ENCODE results near the gene CD82. TPM values are rescaled to one million over a fixed set of nuclear protein-coding genes. Genes with fewer than 3 reads are reported as not detected.

The CD82 gene
- total and polyA plus RNA-seq, 2 of the 8 experiments (the other 6 are each of a cell fraction or from before 2014, with no cell fraction given) = 7.9 to 10.3 TPM

DNA sequence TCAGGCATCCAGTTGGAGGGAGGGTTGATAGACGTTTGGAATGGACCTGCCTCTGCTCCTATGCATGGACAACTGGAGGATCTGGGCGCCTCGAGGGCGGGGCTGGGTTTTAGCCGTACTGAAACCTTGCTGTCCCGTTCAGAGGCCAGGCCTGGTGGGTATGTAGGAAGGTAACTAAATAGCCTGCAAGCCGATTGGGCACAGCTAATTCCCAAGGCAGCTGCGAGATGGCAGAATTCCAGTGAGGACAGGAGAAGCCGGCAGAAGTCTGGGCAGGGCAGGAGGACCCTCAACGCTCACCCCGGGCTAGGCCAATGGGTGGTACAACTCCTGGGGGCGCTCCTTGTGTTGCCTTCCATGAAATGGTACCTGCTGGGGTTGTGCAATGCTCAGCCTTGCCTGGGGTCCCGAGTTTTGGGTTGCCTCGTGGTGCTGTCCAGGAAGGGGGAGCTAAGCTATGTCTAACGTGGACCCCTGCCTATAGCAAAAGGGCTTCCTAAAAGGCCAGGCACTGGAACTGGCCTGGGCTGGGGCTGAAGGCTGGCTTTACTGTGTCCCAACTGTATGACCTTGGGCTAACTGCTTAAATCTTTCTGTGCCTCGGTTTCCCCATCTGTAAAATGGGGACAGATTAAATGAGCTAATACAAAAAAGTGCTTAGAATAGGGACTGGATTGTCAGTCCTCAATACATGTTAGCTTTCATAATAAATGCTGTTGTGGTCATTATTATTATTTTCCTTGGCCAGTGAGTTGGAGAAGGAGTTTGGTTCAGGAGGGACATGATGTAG is 30.1 kb upstream of the CD82 start:
- ChIA-PET POLR2A (ENCODE audit: partially characterized antibody) (no interaction called here), CTCF (ENCODE audit: partially characterized antibody) (interaction anchor here (0.6 to 7.8 kb wide), 14 partner anchors 12 to 447 kb away, joined by 3 to 120 read pairs (median 4); no protein-coding TSS in a partner anchor)
- H3K4ac ChIP-seq (replicated peaks; ENCODE audit: insufficient read length, low read depth, low read length) = no peak overlapping the region
- no peak overlapping the region for H3K14ac ChIP-seq (ENCODE audit: insufficient read length)
- no peak overlapping the region for H3K4me2 ChIP-seq (ENCODE audit: insufficient read depth in 1 of 2, low read depth in 2 of 2, low read length in 2 of 2)
- H3K4me3 ChIP-seq (ENCODE audit: extremely low read depth in 1 of 4, insufficient read depth in 2 of 4, low read depth in 3 of 4, low read length in 4 of 4) = no peak overlapping the region
- no peak overlapping the region for H2AFZ ChIP-seq (ENCODE audit: low read length)
- no peak overlapping the region for H3K23ac ChIP-seq (ENCODE audit: insufficient read length)
- H4K91ac ChIP-seq (replicated peaks; ENCODE audit: insufficient read length, low read length) = no peak overlapping the region
- no peak overlapping the region for H2BK20ac ChIP-seq (ENCODE audit: low read length)
- H3K9me3 ChIP-seq (ENCODE audit: insufficient read depth in 2 of 2, low read depth in 1 of 2, low read length in 1 of 2) = no peaks in the 10 kb centered on the region
- DNase-seq (ENCODE audit: low read depth in 1 of 2, low spot score in 2 of 2) = no peak
- H2AK5ac ChIP-seq (ENCODE audit: low read depth, low read length) = no peak overlapping the region
- H3K23me2 ChIP-seq (ENCODE audit: low read depth, low read length) = no peaks in the 10 kb centered on the region
- peaks cover 0 to 6% (median 3%) of the 10 kb centered on the region in 4 experiments; a peak in 2 of 7 replicates for H3K27me3 ChIP-seq (replicated peaks in 1 of 4; ENCODE audit: control insufficient read depth in 3 of 4, extremely low read depth in 1 of 4, insufficient read depth in 3 of 4, low read length in 3 of 4)
- no peak overlapping the region for H3K27ac ChIP-seq (ENCODE audit: low read depth, low read length)
- no peak overlapping the region for H4K5ac ChIP-seq (ENCODE audit: insufficient read length, low read depth, low read length)
- no peaks in the 10 kb centered on the region for H3K79me1 ChIP-seq (ENCODE audit: low read depth, low read length)
- H2BK120ac ChIP-seq (replicated peaks; ENCODE audit: low read depth, low read length) = no peak overlapping the region
- H3K79me2 ChIP-seq (ENCODE audit: control insufficient read depth in 1 of 2, insufficient read depth in 2 of 2, low read length in 2 of 2) = no peaks in the 10 kb centered on the region
- H2BK5ac ChIP-seq (ENCODE audit: low read depth, low read length) = no peak overlapping the region
- H2BK12ac ChIP-seq (ENCODE audit: low read depth, low read length) = no peak overlapping the region
- no peaks in the 10 kb centered on the region for H4K20me1 ChIP-seq (replicated peaks in 1 of 2; ENCODE audit: control insufficient read depth in 1 of 2, insufficient read depth in 2 of 2, low read length in 2 of 2)
- no peak overlapping the region for H3K18ac ChIP-seq (ENCODE audit: extremely low read depth, low read length)
- no peak overlapping the region for H2BK15ac ChIP-seq (ENCODE audit: low read length)
- no peaks in the 10 kb centered on the region for H3K36me3 ChIP-seq (ENCODE audit: control insufficient read depth in 2 of 4, insufficient read depth in 4 of 4, low read length in 3 of 4)
- H4K8ac ChIP-seq (ENCODE audit: extremely low read depth, insufficient read depth, low read length) = no peak overlapping the region
- no peak for FAIRE-seq
- H3K56ac ChIP-seq (replicated peaks; ENCODE audit: insufficient read length, low read depth, low read length) = no peak overlapping the region
- 84% methylated on average over 16 of the region's 16 CpGs; no CpG with 5 or more reads in 1 of the 2 experiments for WGBS, 2 experiments (ENCODE audit: extremely low coverage in 1 of 2, insufficient coverage in 1 of 2, insufficient read length in 1 of 2, insufficient replicate concordance in 2 of 2, low coverage in 1 of 2, low lambda C conversion rate in 2 of 2, missing lambda C conversion rate in 1 of 2)
- H3K9ac ChIP-seq (replicated peaks in 1 of 4; ENCODE audit: extremely low read depth in 1 of 4, low read depth in 3 of 4, low read length in 3 of 4) = no peak overlapping the region
- H3K4me1 ChIP-seq (replicated peaks in 1 of 4; ENCODE audit: control insufficient read depth in 3 of 4, insufficient read depth in 4 of 4, low read length in 3 of 4) = peaks cover 2 to 11% (median 3%) of the 10 kb centered on the region in 4 experiments; a peak in 6 of 7 replicates
- TF ChIP-seq CHD1 (IDR thresholded peaks at IDR 0.05; ENCODE audit: low read depth, low read length) = no peak
- no peak for TF ChIP-seq CTCF (IDR thresholded peaks at IDR 0.05; ENCODE audit: control extremely low read depth in 1 of 3, insufficient read depth in 1 of 3, low read depth in 1 of 3, low read length in 3 of 3)
- TF ChIP-seq SP1 (IDR thresholded peaks at IDR 0.05; ENCODE audit: low read depth, low read length) = no peak
- TF ChIP-seq TEAD4 (IDR thresholded peaks at IDR 0.05; ENCODE audit: low read depth, low read length) = no peak
- TF ChIP-seq YY1 (IDR thresholded peaks at IDR 0.05; ENCODE audit: low read depth, low read length) = no peak
- no peak for TF ChIP-seq SAP30 (IDR thresholded peaks at IDR 0.05; ENCODE audit: insufficient read depth, insufficient replicate concordance, low read length)
- TF ChIP-seq POLR2A (IDR thresholded peaks at IDR 0.05; ENCODE audit: control extremely low read depth in 1 of 2, low read depth in 2 of 2, low read length in 2 of 2) = no peak
- no peak for TF ChIP-seq KDM4A (IDR thresholded peaks at IDR 0.05; ENCODE audit: low read depth, low read length, severe bottlenecking)
- no peak for TF ChIP-seq SIN3A (conservative IDR thresholded peaks at IDR 0.05 in 1 of 2, IDR thresholded peaks at IDR 0.05 in 1 of 2; ENCODE audit: low read depth in 1 of 2, low read length in 2 of 2)
- TF ChIP-seq ZNF274 (IDR thresholded peaks at IDR 0.05; ENCODE audit: borderline replicate concordance, extremely low read depth, low read length) = no peak
